T-helper 1 cell (primary cell): ENCODE measurements around the gene BBX.
"Not testable (repeated sequence)": the region's sequence is repeated elsewhere in the genome, so short reads cannot be mapped to it uniquely, and the experiment has no call there.

ENCODE experiments used
- DNase-seq, 5 donors: peaks; one replicate each; pipeline ENCODE4 v3.0.0-alpha.2; 2012 to 2020

BBX gene

GRCh38 chr3:107689355-107689754, 166.6 kb downstream of the BBX start:
- DNase-seq, result no peak

- DNase-seq, result peak in 1 of 5 donors; percentile 49
Measured at GRCh38 chr3:107690522-107691138, 167.9 kb downstream of the BBX start.

- DNase-seq, result not testable (repeated sequence)
Measured at GRCh38 chr3:107691984-107692383, 169.2 kb downstream of the BBX start.

- DNase-seq, result not testable (repeated sequence)
Measured at GRCh38 chr3:107697348-107697747, 174.6 kb downstream of the BBX start.

GRCh38 chr3:107697855-107698254, 175.1 kb downstream of the BBX start:
- DNase-seq, result not testable (repeated sequence)

- DNase-seq, result no peak
Measured at GRCh38 chr3:107699682-107700081, 176.9 kb downstream of the BBX start.

- DNase-seq, result no peak
Measured at GRCh38 chr3:107701299-107701698, 178.5 kb downstream of the BBX start.

GRCh38 chr3:107704477-107704876, 181.7 kb downstream of the BBX start:
- DNase-seq, result no peak

- DNase-seq, result no peak
Measured at GRCh38 chr3:107705046-107705445, 182.3 kb downstream of the BBX start.

DNA sequence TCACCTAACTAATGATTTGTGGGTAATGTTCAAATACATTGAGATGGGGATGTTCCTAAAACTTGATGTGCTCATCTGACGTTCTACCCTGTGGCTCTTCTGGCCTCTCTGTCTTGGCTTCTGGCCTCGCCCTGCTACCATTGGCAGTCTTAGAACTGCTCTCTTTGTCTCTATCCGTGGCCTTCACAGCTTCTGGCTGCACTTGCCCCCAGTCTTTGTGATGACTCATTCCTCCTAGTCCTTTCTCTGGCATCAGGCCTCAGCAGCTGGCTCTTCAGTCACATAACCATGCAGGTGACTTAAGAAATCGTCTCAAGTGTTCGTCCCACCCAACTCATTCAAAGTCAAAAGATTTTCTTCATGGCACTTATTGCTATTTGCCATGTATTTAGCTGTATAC, 188.1 kb downstream of the BBX start:
- DNase-seq, result no peak

DNA sequence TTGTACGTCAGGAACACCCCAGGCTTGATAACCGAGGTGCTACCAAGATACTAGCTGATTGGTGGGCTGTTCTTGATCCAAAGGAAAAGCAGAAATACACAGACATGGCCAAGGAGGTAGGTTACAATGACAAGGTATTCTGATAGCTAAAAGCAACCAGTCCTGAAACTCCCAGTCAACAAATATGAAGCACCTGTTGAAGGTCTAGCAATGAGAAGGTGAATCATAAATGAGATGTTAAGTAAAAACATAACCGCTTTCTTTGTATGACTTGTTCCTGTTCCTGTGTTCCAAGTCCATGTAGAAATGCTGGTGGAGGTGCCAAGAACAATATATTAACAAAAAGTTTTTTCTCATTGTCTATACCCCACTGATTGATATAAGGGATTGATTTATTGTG, 194.0 kb downstream of the BBX start:
- no peak for DNase-seq

GRCh38 chr3:107718547-107718946, 195.8 kb downstream of the BBX start:
- no peak for DNase-seq

DNA sequence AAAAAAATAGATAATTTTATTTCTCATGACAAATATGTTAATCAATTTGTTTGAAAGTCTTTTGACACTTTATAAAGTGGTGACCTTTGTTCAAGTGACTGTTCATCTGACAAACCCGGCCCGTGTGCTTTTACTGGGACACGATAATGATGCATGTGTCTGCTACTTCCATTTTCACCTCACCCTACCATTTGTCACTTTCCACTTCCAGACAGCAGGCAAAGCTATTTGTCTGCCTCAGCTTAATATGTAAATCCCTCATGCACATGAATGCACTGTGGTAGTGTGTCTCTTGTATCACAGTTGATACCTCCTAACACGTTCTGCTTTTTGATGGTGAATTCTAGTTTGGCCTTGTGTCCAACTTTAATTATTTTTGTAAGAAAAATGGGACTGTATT, 204.3 kb downstream of the BBX start:
- DNase-seq, result no peak

DNA sequence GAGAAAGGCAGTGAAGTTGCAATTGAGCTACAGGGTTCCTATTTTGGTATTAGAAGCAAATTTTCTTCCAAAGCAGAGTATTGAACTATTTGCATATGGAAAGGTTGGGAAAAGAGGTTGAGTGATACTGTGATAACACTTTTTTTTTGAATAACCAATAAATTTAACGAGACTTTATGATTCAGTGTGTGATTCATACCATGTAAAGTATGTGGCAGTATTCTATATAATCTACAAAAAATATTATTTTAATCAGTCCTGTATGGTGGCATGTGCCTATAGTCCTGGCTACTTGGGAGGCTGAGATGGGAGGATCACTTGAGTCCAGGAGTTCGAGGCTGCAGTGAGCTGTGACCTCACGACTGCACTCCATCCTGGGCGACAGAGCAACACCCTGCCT, 206.9 kb downstream of the BBX start:
- DNase-seq, result no peak

DNA sequence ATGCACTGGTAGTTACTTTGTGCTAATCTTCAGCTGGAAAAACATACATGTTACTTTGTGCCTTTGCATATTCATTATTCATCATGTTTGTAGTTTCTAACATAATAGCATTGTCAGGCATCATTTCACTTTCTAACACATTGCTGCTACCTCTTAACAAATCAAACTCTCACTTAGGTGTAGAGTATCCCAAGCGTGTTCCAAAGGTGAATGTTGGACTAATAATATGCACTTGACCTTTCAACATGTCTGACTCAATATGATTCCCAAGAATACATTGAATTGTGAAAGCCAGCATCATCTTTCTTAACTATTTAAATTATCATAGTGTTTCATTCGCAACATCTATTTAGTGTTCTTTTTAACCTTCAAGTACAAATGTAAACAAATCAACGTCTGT, 211.6 kb downstream of the BBX start:
- no peak for DNase-seq

DNA sequence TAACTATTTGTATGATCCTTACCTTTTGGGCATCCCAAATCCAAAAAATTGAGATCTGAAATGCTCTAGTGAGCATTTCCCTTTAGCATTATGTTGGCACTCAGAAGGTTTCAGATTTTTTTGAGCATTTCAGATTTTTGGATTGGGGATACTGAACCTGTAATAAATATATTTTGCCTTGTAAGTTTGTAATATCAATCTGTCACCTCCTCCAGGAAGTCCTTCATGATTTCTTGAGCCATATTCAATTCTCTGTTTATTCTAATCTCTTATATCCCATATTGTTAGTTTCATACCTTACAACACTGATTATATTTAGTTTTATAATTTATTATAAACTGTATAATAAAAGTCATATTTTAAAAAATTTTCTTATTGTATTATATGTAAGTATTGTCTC, 215.2 kb downstream of the BBX start:
- DNase-seq, result no peak

DNA sequence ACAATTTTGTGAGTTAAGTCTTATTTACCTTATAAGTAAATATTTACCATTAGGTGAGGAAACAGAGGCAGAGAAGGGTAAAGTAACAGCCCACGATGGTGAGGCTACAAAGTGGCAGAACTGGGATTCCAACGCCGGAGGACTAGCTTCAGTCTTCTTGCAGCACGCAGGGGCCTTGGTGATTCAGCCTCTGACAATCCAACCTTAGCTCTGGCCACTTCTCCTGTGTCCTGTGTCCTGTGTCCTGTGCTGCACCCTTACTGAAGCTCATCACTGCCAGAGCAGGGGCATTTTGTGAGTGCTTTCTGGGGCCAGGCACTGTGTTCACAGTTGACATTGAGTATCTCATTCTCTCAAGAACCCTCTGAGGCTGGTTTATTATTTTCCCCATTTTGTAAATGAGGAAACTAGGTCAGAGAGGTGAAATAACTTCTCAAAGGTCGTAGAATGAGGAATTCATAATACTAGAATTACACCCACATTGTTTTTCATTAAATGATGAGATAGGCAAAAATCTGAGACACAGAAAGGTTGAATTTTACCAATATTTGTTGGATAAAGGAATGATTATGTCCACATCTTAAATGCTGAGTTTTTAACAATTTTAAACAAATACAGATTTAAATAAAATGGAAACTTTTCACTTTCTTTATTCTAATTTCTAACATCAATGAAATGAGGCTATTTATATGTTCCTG, 215.9 kb downstream of the BBX start:
- DNase-seq, result no peak

GRCh38 chr3:107739227-107739626, 216.5 kb downstream of the BBX start:
- DNase-seq, result no peak

- DNase-seq, result no peak
Measured at GRCh38 chr3:107740992-107741896, 218.5 kb downstream of the BBX start.

- no peak for DNase-seq
Measured at GRCh38 chr3:107745354-107745753, 222.6 kb downstream of the BBX start.

DNA sequence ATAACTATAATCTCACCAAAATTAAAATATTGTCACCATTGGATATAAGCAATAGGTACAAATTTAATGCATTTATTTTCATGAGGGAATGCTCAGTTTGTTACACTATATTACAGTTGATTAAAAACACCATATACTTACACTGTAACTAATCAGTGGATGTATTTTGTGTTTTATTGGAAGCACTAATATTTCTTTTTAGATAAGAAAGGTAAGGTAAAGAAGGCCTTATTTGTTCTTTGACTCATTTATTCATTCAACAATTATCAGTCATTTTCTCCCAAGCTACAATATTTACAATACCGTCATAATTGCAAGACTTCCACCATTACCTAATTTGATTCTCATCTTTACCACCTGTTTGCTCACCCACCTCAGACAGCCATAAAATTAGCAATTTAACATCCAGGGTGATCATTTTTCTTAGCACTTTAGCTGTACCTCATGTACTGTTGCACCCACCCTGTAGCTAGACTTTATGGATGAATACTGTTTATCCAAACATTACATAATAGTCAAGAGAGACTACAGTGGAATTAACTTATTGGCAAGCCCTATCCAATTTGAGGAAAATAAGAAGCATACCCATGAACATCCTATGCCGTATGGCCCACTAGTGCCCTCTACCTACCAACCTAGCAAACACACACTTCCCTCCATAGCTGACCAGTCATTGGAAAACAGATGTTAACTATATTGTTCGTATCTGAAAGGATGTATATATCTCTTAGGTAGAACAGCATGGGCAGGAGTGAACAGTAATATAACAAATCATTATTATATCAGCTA, 229.6 kb downstream of the BBX start:
- DNase-seq, result peak in 1 of 5 donors; percentile 8

DNA sequence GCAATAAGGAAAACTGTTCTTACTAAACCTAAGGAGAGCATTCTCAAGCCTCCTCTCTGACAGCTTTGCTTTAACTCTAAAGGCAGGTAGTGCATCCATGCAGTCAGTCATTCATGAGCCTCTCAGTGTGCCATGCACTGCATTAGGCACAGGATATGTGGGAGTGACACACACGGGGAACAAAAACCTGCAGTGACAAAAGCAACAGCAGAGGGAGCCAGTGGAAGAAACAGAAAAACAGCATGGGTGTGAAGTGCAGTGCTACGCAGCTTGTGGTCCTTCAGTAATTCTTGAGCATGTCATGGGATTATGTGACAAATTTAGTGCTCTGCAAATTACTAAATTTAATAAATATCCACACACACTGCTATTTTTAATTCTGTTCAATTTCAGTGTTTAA, 230.7 kb downstream of the BBX start:
- peak in 1 of 5 donors; percentile 25 for DNase-seq

- no peak for DNase-seq
Measured at GRCh38 chr3:107753976-107754375, 231.2 kb downstream of the BBX start.
